Caco-2 (cell line): ENCODE data around the gene PLEKHA8. TPM values are rescaled to one million over a fixed set of nuclear protein-coding genes. Genes with fewer than 3 reads are reported as not detected.

ENCODE experiments used
- BruUV-seq: library from RNA; stranded (reverse); fragments of 400-500 nt; replicated peaks from 2 replicates; lab custom pipeline; 2021; lab: Mats Ljungman, UMichigan
- CTCF ChIA-PET: fragments of 300-600 bp; sonication (Branson Sonifier 250); formaldehyde crosslinking; loops from one replicate; lab custom pipeline; 2022; ENCODE audit warnings: antibody characterized with exemption; lab: Charles Lee
- POLR2A ChIA-PET: fragments of 300-600 bp; sonication (Branson Sonifier 250); formaldehyde crosslinking; loops from one replicate; lab custom pipeline; 2022; ENCODE audit warnings: antibody characterized with exemption; lab: Charles Lee
- DNase-seq, 2 experiments: peaks; one replicate each; pipeline versions ENCODE4 v3.0.0 to v3.0.0-alpha.2; 2020 to 2022
- H3K27me3 ChIP-seq: replicated peaks from 2 replicates; pipeline ENCODE4 v1.6.0; 2011; ENCODE audit warnings: low read length; ENCODE audit not compliant: control insufficient read depth, insufficient read depth
- H3K36me3 ChIP-seq: 2 replicates; pipeline ENCODE4 v1.5.1; 2011; ENCODE audit warnings: low read length; ENCODE audit not compliant: control insufficient read depth, insufficient read depth
- H3K4me1 ChIP-seq: fragments of 250-450 bp; sonication (Bioruptor Pico); 2 replicates; pipeline ENCODE4 v1.5.1; 2020; ENCODE audit warnings: mild to moderate bottlenecking
- H3K4me3 ChIP-seq: 2 replicates; pipeline ENCODE4 v1.5.1; 2011; ENCODE audit warnings: low read depth, mild to moderate bottlenecking, control low read depth, low read length
- H3K9me3 ChIP-seq: fragments of 250-450 bp; sonication (Bioruptor Pico); 2 replicates; pipeline ENCODE4 v1.5.1; 2020; ENCODE audit warnings: mild to moderate bottlenecking, moderate library complexity
- H3K27ac Mint-ChIP-seq: one replicate; pipeline ENCODE4 v1.8.0; 2022; ENCODE audit warnings: mixed read lengths; ENCODE audit not compliant: unreplicated experiment
- H3K27me3 Mint-ChIP-seq: one replicate; pipeline ENCODE4 v1.8.0; 2022; ENCODE audit warnings: mixed read lengths; ENCODE audit not compliant: insufficient read depth, unreplicated experiment
- H3K36me3 Mint-ChIP-seq: one replicate; pipeline ENCODE4 v1.8.0; 2022; ENCODE audit warnings: mild to moderate bottlenecking, mixed read lengths; ENCODE audit not compliant: insufficient read depth, unreplicated experiment
- H3K4me1 Mint-ChIP-seq: one replicate; pipeline ENCODE4 v1.8.0; 2022; ENCODE audit warnings: low read depth, mixed read lengths; ENCODE audit not compliant: unreplicated experiment
- H3K4me3 Mint-ChIP-seq: one replicate; pipeline ENCODE4 v1.8.0; 2022; ENCODE audit warnings: mild to moderate bottlenecking, moderate library complexity, mixed read lengths; ENCODE audit not compliant: unreplicated experiment
- H3K9me3 Mint-ChIP-seq: one replicate; pipeline ENCODE4 v1.8.0; 2022; ENCODE audit warnings: mixed read lengths; ENCODE audit not compliant: unreplicated experiment
- intact Hi-C: fragments of 100-400 bp; cut with micrococcal nuclease; formaldehyde crosslinking; loops from one replicate; pipeline ENCODE4 v1.10.0; 2022; ENCODE audit not compliant: unreplicated experiment
- total RNA-seq: library from RNA; stranded (reverse); gene quantifications from 2 replicates; pipeline ENCODE4 v1.2.3, GENCODE V29; 2022
- TF ChIP-seq, protein P1 (sequence below), 2 experiments: fragments of 200-600 bp in 1 of 2; IDR thresholded peaks; 1 replicate in 1 of 2; 2 replicates in 1 of 2; pipeline versions ENCODE4 v1.5.1 to v1.8.0; 2011 to 2022; ENCODE audit warnings: antibody characterized with exemption in 1 of 2, control low read depth in 1 of 2, inconsistent platforms in 1 of 2, low read depth in 1 of 2, low read length in 1 of 2, mild to moderate bottlenecking in 1 of 2, moderate library complexity in 1 of 2; ENCODE audit not compliant: insufficient read depth in 1 of 2, severe bottlenecking in 1 of 2, unreplicated experiment in 1 of 2

PLEKHA8 gene
- total RNA-seq, 1 experiment from 2014 or later: 32.5 TPM

DNA sequence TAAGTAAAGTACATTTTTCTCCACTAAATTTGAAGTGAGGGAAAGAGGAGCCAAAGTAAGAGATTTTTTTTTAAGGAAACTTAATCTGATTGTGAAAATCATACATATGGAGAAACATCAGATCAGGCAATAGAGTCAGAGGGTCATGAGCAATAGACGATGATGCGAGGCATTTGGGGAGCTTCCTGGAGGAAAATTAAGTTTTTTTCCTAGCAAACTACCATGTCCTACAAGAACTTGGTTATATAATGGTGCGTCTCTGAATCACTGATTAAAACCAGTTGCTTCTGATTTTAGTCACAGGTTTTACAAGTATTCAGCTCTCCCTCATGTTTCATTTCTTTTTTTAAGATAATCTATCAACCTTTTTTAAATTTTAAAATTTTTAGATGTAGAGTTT, 54.5 kb downstream of the PLEKHA8 start:
- H3K36me3 Mint-ChIP-seq: peaks cover 16% of the 10 kb centered on the region
- intact Hi-C loops: no loop called here
- no peak overlapping the region for H3K4me3 ChIP-seq
- H3K27ac Mint-ChIP-seq: no peak overlapping the region
- H3K4me1 Mint-ChIP-seq: no peaks in the 10 kb centered on the region
- H3K4me3 Mint-ChIP-seq: no peak overlapping the region
- no peak for DNase-seq
- no peaks in the 10 kb centered on the region for H3K9me3 Mint-ChIP-seq
- H3K36me3 ChIP-seq: no peaks in the 10 kb centered on the region
- H3K27me3 ChIP-seq: no peaks in the 10 kb centered on the region
- H3K4me1 ChIP-seq: no peaks in the 10 kb centered on the region
- no peaks in the 10 kb centered on the region for H3K27me3 Mint-ChIP-seq
- TF ChIP-seq, protein P1, sequence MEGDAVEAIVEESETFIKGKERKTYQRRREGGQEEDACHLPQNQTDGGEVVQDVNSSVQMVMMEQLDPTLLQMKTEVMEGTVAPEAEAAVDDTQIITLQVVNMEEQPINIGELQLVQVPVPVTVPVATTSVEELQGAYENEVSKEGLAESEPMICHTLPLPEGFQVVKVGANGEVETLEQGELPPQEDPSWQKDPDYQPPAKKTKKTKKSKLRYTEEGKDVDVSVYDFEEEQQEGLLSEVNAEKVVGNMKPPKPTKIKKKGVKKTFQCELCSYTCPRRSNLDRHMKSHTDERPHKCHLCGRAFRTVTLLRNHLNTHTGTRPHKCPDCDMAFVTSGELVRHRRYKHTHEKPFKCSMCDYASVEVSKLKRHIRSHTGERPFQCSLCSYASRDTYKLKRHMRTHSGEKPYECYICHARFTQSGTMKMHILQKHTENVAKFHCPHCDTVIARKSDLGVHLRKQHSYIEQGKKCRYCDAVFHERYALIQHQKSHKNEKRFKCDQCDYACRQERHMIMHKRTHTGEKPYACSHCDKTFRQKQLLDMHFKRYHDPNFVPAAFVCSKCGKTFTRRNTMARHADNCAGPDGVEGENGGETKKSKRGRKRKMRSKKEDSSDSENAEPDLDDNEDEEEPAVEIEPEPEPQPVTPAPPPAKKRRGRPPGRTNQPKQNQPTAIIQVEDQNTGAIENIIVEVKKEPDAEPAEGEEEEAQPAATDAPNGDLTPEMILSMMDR (IDR thresholded peaks at IDR 0.05; ENCODE audit: insufficient read depth in 1 of 2, low read depth in 1 of 2, low read length in 1 of 2, severe bottlenecking in 1 of 2, unreplicated experiment in 1 of 2): no peak
- BruUV-seq: no TSS peak
- H3K9me3 ChIP-seq: no peaks in the 10 kb centered on the region
- ChIA-PET POLR2A (no interaction called here), CTCF (no interaction called here)

DNA sequence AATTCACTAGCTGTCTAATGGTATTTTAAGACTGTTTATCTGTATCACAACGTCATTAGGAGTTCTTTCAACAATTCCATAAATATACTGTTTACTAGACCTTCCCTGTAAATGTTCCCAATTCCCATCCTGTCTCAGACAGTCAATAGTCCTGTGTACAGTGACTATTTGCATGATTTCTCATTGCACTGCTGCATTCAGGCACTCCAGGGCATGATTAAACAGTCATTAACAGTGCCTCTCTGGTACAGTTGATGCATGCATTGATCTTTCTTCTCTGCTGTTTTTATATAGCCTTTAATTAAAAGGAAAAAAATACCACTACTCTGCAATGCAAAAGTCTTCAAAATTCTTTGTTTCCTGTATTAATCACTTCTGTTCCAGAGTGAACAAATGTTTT, 55.1 kb downstream of the PLEKHA8 start:
- BruUV-seq: no TSS peak
- intact Hi-C loops: no loop called here

DNA sequence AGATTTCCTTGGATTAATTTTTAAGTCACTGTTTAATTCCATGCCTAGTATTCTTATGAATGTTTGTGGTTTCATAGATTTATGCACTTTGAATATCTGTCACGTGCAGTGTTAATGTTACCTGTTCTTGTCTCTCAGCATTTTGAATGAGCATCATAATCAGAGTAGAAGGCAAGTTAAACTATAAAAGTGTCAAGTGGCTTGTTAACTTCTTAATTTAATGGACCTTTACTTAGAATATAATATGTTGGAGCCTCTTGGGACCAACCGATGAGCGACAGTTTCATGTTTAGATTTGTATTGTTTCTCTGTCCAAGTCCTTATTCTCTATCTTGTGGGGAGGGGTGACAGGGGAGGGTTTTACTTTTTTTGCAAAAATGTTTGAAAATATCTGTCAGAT, 56.0 kb downstream of the PLEKHA8 start:
- CTCF ChIA-PET: no interaction called here
- no TSS peak for BruUV-seq

More for the DNA sequence above, 55.1 kb downstream of the PLEKHA8 start:
- ChIA-PET CTCF (no interaction called here), POLR2A (no interaction called here)
- no peaks in the 10 kb centered on the region for H3K4me1 Mint-ChIP-seq
- peaks cover 16% of the 10 kb centered on the region for H3K36me3 Mint-ChIP-seq
- H3K9me3 Mint-ChIP-seq: no peaks in the 10 kb centered on the region
- no peak for DNase-seq
- no peaks in the 10 kb centered on the region for H3K4me1 ChIP-seq
- no peak overlapping the region for H3K4me3 Mint-ChIP-seq
- TF ChIP-seq, protein P1 (IDR thresholded peaks at IDR 0.05; ENCODE audit: insufficient read depth in 1 of 2, low read depth in 1 of 2, low read length in 1 of 2, severe bottlenecking in 1 of 2, unreplicated experiment in 1 of 2): no peak
- H3K27me3 Mint-ChIP-seq: no peaks in the 10 kb centered on the region
- H3K36me3 ChIP-seq: no peaks in the 10 kb centered on the region
- no peaks in the 10 kb centered on the region for H3K27me3 ChIP-seq
- no peak overlapping the region for H3K27ac Mint-ChIP-seq
- H3K4me3 ChIP-seq: no peak overlapping the region
- H3K9me3 ChIP-seq: no peaks in the 10 kb centered on the region

More for the DNA sequence above, 56.0 kb downstream of the PLEKHA8 start:
- Mint-ChIP-seq H3K4me1 (no peaks in the 10 kb centered on the region), H3K9me3 (no peaks in the 10 kb centered on the region), H3K36me3 (peaks cover 11% of the 10 kb centered on the region), H3K27me3 (no peaks in the 10 kb centered on the region), H3K4me3 (no peak overlapping the region), H3K27ac (no peak overlapping the region)
- Histone ChIP-seq H3K27me3 (no peaks in the 10 kb centered on the region), H3K36me3 (no peaks in the 10 kb centered on the region), H3K4me1 (no peaks in the 10 kb centered on the region), H3K4me3 (no peak overlapping the region), H3K9me3 (no peaks in the 10 kb centered on the region)
- no peak for DNase-seq
- intact Hi-C loops: no loop called here
- TF ChIP-seq, protein P1 (IDR thresholded peaks at IDR 0.05; ENCODE audit: insufficient read depth in 1 of 2, low read depth in 1 of 2, low read length in 1 of 2, severe bottlenecking in 1 of 2, unreplicated experiment in 1 of 2): no peak
- POLR2A ChIA-PET: no interaction called here
